Left ventricle myocardium inferior (tissue), 1 donor: ENCODE results near the gene MS4A15. TPM values are rescaled to one million over a fixed set of nuclear protein-coding genes. Genes with fewer than 3 reads are reported as not detected.

Source experiments
- DNase-seq: peaks from one replicate; pipeline ENCODE4 v3.0.0-alpha.2; 2020
- H3K27ac ChIP-seq: fragments of 200-600 bp; replicated peaks from 2 replicates; pipeline ENCODE4 v1.8.0; 2021
- H3K27me3 ChIP-seq: fragments of 200-600 bp; 2 replicates; pipeline ENCODE4 v1.8.0; 2021; ENCODE audit warnings: low read depth
- H3K36me3 ChIP-seq: fragments of 200-600 bp; 2 replicates; pipeline ENCODE4 v1.8.0; 2021
- H3K4me1 ChIP-seq: fragments of 200-600 bp; 2 replicates; pipeline ENCODE4 v1.8.0; 2021
- H3K4me3 ChIP-seq: fragments of 200-600 bp; 2 replicates; pipeline ENCODE4 v1.8.0; 2021; ENCODE audit warnings: mild to moderate bottlenecking, moderate library complexity
- H3K9me3 ChIP-seq: fragments of 200-600 bp; replicated peaks from 2 replicates; pipeline ENCODE4 v1.8.0; 2021
- intact Hi-C: fragments of 100-400 bp; cut with micrococcal nuclease; formaldehyde crosslinking; loops from one replicate; pipeline ENCODE4 v1.11.0; 2022
- total RNA-seq: library from RNA; stranded (reverse); fragmentation: NEBNext Ultra II Directional; extraction: Animal tissue kit (Norgen Biotek cat#: 25700); gene quantifications from one replicate; pipeline ENCODE4 v1.2.1, GENCODE V29; 2021
- TF ChIP-seq, protein P1 (sequence below): fragments of 200-600 bp; IDR thresholded peaks from 2 replicates; pipeline ENCODE4 v1.8.0; 2021; ENCODE audit warnings: antibody characterized with exemption, mild to moderate bottlenecking, borderline replicate concordance
- donor health status: DM: no; HTN: yes; CAD: no; lungs with severe emphysema.

The MS4A15 gene
- total RNA-seq, 1 donor from 2014 or later = not detected

DNA sequence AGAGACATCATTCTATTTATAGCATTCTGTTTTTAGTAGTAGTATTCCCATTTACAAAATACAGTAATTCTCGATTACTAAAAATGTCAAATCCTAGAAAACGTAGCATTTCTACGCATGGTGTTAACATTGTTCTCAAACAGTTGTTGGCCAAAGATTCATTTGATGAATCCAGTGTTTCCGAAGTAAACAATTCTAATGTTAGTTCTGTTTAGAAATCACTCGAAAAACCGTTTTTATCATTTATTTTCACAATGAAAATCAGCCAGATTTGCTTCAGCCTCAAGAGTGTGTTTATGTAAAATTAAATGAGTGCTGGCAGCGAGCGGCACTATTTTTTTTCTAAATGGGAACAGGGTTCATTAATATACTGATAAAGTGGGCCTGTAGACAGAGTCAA, 25.1 kb upstream of the MS4A15 start:
- no peaks in the 10 kb centered on the region for H3K4me1 ChIP-seq
- intact Hi-C loops = no loop called here
- TF ChIP-seq, protein P1, sequence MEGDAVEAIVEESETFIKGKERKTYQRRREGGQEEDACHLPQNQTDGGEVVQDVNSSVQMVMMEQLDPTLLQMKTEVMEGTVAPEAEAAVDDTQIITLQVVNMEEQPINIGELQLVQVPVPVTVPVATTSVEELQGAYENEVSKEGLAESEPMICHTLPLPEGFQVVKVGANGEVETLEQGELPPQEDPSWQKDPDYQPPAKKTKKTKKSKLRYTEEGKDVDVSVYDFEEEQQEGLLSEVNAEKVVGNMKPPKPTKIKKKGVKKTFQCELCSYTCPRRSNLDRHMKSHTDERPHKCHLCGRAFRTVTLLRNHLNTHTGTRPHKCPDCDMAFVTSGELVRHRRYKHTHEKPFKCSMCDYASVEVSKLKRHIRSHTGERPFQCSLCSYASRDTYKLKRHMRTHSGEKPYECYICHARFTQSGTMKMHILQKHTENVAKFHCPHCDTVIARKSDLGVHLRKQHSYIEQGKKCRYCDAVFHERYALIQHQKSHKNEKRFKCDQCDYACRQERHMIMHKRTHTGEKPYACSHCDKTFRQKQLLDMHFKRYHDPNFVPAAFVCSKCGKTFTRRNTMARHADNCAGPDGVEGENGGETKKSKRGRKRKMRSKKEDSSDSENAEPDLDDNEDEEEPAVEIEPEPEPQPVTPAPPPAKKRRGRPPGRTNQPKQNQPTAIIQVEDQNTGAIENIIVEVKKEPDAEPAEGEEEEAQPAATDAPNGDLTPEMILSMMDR = no peak
- H3K36me3 ChIP-seq = no peaks in the 10 kb centered on the region
- H3K27ac ChIP-seq = no peak overlapping the region
- no peaks in the 10 kb centered on the region for H3K9me3 ChIP-seq
- peaks cover 40% of the 10 kb centered on the region for H3K27me3 ChIP-seq
- DNase-seq = no peak
- H3K4me3 ChIP-seq = no peak overlapping the region

DNA sequence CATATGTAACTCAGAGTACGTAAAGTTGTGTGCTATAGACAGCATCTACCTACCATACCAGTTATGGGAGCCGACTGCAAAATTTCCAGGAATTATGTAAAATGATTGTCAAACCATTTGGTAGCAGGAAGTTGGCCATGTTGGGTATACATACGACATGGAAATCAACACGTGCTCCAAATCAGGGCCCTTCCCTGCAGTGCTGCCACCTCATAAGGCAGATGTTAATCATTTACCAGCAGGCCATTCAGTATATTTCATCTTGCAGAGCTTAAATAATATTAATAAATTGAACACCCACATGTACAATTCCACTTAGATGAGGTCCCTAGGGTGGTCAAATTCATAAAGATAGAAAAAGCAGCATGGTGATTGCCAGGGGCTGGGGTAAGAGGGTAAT, 22.4 kb upstream of the MS4A15 start:
- DNase-seq = no peak

DNA sequence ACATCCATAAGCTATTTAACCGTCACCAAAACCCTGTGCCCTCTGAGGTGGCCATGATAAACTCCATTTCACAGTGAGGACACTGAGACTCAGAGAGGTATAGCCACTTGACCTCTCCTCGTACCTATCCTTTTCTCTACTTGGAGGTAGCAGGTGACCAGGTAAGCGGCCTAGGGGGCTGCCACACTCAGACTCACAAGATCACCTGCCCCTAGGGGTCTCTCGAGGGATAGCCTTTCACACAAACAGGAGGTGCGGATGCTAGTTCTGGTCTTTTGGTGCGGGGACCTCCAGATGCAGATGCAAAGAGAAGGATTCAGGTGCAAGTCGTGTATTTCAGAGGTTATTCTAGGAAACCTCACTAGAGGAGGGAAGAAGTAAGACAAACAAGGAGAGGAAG, 17.6 kb upstream of the MS4A15 start:
- Histone ChIP-seq H3K27me3 (peaks cover 44% of the 10 kb centered on the region), H3K27ac (no peak overlapping the region), H3K4me3 (no peak overlapping the region), H3K36me3 (no peaks in the 10 kb centered on the region), H3K4me1 (no peaks in the 10 kb centered on the region), H3K9me3 (peaks cover 18% of the 10 kb centered on the region)
- TF ChIP-seq, protein P1 = no peak
- intact Hi-C loops = no loop called here
- no peak for DNase-seq

More for the DNA sequence above, 22.4 kb upstream of the MS4A15 start:
- Histone ChIP-seq H3K27ac (no peak overlapping the region), H3K9me3 (no peaks in the 10 kb centered on the region), H3K36me3 (no peaks in the 10 kb centered on the region), H3K4me3 (no peak overlapping the region), H3K27me3 (peaks cover 41% of the 10 kb centered on the region), H3K4me1 (no peaks in the 10 kb centered on the region)
- intact Hi-C loops = no loop called here
- TF ChIP-seq, protein P1 = no peak

DNA sequence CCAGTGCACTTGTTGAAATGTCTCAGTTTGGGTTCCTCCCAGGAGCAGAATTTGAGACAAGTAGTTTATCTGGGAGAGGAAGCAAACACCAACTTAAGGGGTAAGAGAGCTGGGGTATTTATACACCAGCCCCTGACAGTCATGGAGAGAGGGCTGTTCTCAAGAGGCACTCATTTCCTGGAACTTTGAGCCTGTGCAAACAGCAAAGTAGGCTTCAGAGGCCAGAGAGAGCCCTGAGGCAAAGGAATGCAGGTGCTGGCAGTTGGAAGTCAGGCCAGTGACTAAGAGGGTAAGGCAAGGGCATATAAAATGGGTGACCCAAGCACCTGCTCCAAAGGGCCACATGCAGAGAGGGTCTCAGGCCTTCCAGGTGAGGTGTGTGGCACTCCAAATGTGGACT, 16.1 kb upstream of the MS4A15 start:
- H3K36me3 ChIP-seq = no peaks in the 10 kb centered on the region
- no peaks in the 10 kb centered on the region for H3K4me1 ChIP-seq
- DNase-seq = no peak
- H3K9me3 ChIP-seq = peaks cover 25% of the 10 kb centered on the region
- intact Hi-C loops = no loop called here
- TF ChIP-seq, protein P1 = no peak
- peaks cover 49% of the 10 kb centered on the region for H3K27me3 ChIP-seq
- H3K27ac ChIP-seq = no peak overlapping the region
- no peak overlapping the region for H3K4me3 ChIP-seq

DNA sequence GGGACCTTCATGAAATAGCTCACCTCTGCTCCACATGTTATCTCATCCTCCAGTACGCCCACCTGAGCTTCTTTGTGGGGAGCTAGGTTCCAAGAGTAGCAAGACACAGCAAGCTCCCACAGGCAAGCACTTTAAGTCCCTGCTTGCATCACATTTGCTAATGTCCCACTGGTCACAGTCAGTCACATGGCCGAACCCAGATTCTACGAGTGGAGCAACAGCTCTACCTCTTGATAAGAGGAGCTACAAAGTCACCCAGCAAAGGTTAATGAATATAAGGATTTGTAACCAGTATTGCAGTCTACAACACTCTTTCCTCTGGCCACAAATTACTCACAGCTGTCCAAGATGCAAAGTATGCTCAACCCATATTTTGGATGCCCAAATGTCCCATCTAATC, 15.2 kb upstream of the MS4A15 start:
- TF ChIP-seq, protein P1 = no peak
- intact Hi-C loops = no loop called here

GRCh38 chr11:60743058-60743457, 13.6 kb upstream of the MS4A15 start:
- intact Hi-C loops = no loop called here
- Histone ChIP-seq H3K36me3 (no peaks in the 10 kb centered on the region), H3K4me3 (no peak overlapping the region), H3K9me3 (peaks cover 25% of the 10 kb centered on the region), H3K27ac (no peak overlapping the region), H3K27me3 (peaks cover 33% of the 10 kb centered on the region), H3K4me1 (no peaks in the 10 kb centered on the region)
- no peak for DNase-seq
- TF ChIP-seq, protein P1 = no peak

More for the DNA sequence above, 15.2 kb upstream of the MS4A15 start:
- Histone ChIP-seq H3K36me3 (no peaks in the 10 kb centered on the region), H3K9me3 (peaks cover 25% of the 10 kb centered on the region), H3K27me3 (peaks cover 45% of the 10 kb centered on the region), H3K4me3 (no peak overlapping the region), H3K4me1 (no peaks in the 10 kb centered on the region), H3K27ac (no peak overlapping the region)
- no peak for DNase-seq
